SU-DHL-6 (cell line): ENCODE data around the gene DPT.

ENCODE experiments used
- EZH2phosphoT487 ChIP-seq: fragments of 200-600 bp; sonication (generic), shearing (Covaris generic); conservative IDR thresholded peaks from 2 replicates; pipeline ENCODE4 v1.6.1; 2018; ENCODE audit warnings: mild to moderate bottlenecking, antibody characterized with exemption, low read length, moderate library complexity, mixed read lengths
- TF ChIP-seq, protein P1 (sequence below): fragments of 200-600 bp; sonication (generic); IDR thresholded peaks from one replicate; pipeline ENCODE4 v1.5.1; 2017; ENCODE audit warnings: antibody characterized with exemption, mild to moderate bottlenecking, low read length, moderate library complexity; ENCODE audit not compliant: insufficient read depth, poor library complexity, severe bottlenecking

DNA sequence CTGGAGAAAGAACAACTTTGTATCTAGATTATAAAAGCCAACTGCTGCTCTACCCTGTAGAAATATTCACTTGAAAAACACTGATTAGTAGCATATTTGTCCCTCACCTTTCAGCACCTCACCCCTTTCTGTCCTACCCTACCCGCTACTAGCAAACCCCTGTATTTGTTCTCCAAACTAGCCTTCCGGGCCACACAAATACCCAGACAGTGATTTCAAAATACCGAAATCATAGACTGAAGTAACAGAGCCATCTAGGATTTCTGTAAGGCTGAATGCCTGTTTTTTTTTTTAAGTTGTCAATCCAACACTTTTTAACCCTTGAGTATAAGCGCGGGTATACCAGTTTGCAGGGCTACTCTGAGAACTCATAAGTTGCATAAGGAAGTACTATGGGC lies 398 bp upstream of the DPT start:
- no peak for TF ChIP-seq EZH2phosphoT487
- TF ChIP-seq, protein P1, sequence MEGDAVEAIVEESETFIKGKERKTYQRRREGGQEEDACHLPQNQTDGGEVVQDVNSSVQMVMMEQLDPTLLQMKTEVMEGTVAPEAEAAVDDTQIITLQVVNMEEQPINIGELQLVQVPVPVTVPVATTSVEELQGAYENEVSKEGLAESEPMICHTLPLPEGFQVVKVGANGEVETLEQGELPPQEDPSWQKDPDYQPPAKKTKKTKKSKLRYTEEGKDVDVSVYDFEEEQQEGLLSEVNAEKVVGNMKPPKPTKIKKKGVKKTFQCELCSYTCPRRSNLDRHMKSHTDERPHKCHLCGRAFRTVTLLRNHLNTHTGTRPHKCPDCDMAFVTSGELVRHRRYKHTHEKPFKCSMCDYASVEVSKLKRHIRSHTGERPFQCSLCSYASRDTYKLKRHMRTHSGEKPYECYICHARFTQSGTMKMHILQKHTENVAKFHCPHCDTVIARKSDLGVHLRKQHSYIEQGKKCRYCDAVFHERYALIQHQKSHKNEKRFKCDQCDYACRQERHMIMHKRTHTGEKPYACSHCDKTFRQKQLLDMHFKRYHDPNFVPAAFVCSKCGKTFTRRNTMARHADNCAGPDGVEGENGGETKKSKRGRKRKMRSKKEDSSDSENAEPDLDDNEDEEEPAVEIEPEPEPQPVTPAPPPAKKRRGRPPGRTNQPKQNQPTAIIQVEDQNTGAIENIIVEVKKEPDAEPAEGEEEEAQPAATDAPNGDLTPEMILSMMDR, result no peak
